Peyer's patch (tissue), 4 donors: ENCODE measurements around the gene ZBTB7C.

ENCODE experiments used
- CTCF ChIP-seq, 6 experiments: fragments of 450-650 bp in 4 of 6; fragments of 200-600 bp in 2 of 6; sonication (generic) in 1 of 6; IDR thresholded peaks; one replicate each; pipeline ENCODE4 v1.5.1; 2017 to 2019; ENCODE audit warnings: antibody characterized with exemption in 6 of 6, mild to moderate bottlenecking in 3 of 6, moderate library complexity in 1 of 6
- POLR2A ChIP-seq, 2 donors: fragments of 450-650 bp; IDR thresholded peaks; one replicate each; pipeline ENCODE4 v1.5.1; 2017; ENCODE audit warnings: antibody characterized with exemption in 2 of 2, mild to moderate bottlenecking in 2 of 2, moderate library complexity in 2 of 2

DNA sequence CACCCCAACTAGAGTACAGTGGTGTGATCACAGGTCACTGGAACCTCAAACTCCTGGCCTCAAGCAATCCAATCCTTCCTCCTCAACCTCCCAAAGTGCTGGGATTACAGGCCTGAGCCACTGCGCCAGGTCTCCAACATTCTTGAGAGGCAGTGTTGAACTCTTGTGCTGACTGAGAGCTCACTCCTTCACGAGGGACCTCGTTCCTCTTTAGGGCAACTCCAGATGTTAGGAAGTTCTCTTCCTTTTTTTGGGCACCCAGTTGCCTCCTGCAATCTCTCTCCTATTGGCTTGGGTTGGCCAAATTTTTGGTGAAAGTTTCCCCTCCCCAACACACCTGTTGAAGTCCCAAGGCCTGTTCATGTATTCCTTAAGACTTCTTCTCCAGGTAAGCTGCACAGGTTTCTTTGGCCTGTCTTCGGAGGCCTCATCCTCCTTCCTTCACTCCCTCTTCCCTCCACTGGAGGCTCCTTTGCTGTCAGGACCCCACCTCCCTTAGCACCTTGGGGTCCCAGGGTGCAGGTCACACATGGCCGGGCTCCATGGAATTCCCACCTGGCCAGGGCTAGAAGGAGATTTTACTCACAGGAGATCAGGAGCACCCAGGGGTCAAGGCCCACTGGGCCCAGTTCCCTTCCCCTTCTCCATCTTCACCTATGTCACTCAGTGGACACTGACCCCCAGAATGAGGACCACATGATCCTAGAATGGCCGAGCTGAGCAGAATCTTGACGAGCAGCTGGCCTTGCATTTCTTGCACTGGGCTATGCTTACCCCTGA lies 384.1 kb downstream of the ZBTB7C start:
- no peak for TF ChIP-seq CTCF (IDR thresholded peaks at IDR 0.05)
- no peak for TF ChIP-seq POLR2A (IDR thresholded peaks at IDR 0.05)
